ENCODE measurements around the gene RTP1.
"Not testable (repeated sequence)": the region's sequence is repeated elsewhere in the genome, so short reads cannot be mapped to it uniquely, and the experiment has no call there.

The RTP1 gene

DNA sequence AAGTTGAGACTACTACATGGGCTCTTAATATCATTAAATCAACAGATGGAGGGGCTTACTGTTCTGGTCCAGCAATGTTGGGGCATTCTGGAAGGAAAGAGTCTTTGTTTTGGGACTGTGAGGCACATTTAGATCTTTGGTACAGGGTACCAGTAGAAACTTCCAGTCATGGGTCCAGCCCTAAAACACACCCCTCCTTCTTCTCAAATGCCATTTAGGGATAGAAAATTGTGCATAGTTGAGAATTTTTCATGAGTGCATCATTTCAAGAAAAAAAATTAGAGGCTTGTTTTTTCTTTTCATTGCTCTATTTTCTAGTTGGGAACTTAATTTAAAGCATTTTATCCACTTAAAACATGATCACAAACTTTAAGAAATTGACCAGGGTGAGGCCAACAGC is 4.1 kb upstream of the RTP1 start:
- CTCF ChIA-PET: no interaction called here
- POLR2A ChIA-PET: no interaction called here
- no peak for TF ChIP-seq FOXA1 (IDR thresholded peaks at IDR 0.05)
- TF ChIP-seq, protein P1, sequence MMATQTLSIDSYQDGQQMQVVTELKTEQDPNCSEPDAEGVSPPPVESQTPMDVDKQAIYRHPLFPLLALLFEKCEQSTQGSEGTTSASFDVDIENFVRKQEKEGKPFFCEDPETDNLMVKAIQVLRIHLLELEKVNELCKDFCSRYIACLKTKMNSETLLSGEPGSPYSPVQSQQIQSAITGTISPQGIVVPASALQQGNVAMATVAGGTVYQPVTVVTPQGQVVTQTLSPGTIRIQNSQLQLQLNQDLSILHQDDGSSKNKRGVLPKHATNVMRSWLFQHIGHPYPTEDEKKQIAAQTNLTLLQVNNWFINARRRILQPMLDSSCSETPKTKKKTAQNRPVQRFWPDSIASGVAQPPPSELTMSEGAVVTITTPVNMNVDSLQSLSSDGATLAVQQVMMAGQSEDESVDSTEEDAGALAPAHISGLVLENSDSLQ (IDR thresholded peaks at IDR 0.05): no peak
- TF ChIP-seq FOXK2 (IDR thresholded peaks at IDR 0.05): no peak
- TF ChIP-seq HDGF (IDR thresholded peaks at IDR 0.05; ENCODE audit: borderline replicate concordance): no peak
- no peak for TF ChIP-seq ELF4 (IDR thresholded peaks at IDR 0.05)
- TF ChIP-seq SUZ12 (IDR thresholded peaks at IDR 0.05): no peak
- no peak for DNase-seq (ENCODE audit: extremely low spot score)

DNA sequence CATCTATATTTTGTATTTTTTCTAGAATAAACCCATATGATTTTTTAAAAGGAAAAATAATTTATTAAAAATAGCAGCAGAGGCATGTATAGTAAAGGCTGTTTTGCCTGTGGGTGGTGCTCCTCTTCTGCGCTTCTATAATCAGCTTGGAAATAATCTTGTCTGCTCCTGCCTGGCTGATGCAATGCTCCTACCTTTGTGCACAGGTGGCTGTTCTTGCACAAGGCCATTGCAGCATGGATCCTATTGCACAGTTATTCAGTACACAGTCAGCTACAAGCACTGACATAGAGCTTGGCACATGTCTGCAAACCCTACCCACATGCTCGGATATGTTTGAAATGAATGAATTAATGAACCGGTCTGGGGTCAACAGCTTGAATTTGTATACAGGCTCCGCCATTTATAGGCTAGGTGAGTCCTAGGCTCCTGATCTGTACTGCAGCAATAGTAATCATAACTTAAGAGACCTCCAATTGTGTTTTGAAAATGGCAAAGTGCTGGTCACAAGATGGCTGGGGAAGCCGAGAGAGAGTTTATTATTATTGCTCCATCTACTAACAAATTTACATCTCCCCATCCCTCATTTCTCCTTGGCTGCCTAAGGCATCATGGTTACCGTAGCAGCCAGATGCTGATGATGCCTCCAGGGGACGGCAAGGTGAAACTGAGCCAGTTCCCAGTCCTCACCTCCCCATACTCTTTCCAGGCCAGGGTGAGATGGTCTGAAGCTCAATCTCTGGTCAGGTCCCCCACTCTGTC is 532 bp upstream of the RTP1 start:
- no peak for TF ChIP-seq ARNT (IDR thresholded peaks at IDR 0.05)
- no peak for TF ChIP-seq FOXK2 (IDR thresholded peaks at IDR 0.05)
- TF ChIP-seq LEF1 (IDR thresholded peaks at IDR 0.05; ENCODE audit: borderline replicate concordance): no peak
- no peak for TF ChIP-seq L3MBTL2 (conservative IDR thresholded peaks at IDR 0.05)
- TF ChIP-seq SP1 (IDR thresholded peaks at IDR 0.05): no peak
- no peak for TF ChIP-seq NFRKB (IDR thresholded peaks at IDR 0.05)
- no peak for TF ChIP-seq CTBP1 (IDR thresholded peaks at IDR 0.05; ENCODE audit: borderline replicate concordance)
- TF ChIP-seq ELF4 (IDR thresholded peaks at IDR 0.05): no peak
- no peak for TF ChIP-seq BHLHE40 (IDR thresholded peaks at IDR 0.05; ENCODE audit: borderline replicate concordance)
- TF ChIP-seq HDGF (IDR thresholded peaks at IDR 0.05; ENCODE audit: borderline replicate concordance): no peak
- POLR2A ChIA-PET: no interaction called here
- CTCF ChIA-PET: no interaction called here
- DNase-seq (ENCODE audit: extremely low spot score): no peak

- TF ChIP-seq SP1 (IDR thresholded peaks at IDR 0.05) (no peak), FOXK2 (IDR thresholded peaks at IDR 0.05) (no peak), TARDBP (IDR thresholded peaks at IDR 0.05) (no peak), FOXM1 (IDR thresholded peaks at IDR 0.05; ENCODE audit: borderline replicate concordance) (no peak), ARNT (IDR thresholded peaks at IDR 0.05) (no peak), L3MBTL2 (conservative IDR thresholded peaks at IDR 0.05) (no peak), HDGF (IDR thresholded peaks at IDR 0.05; ENCODE audit: borderline replicate concordance) (no peak), SUZ12 (IDR thresholded peaks at IDR 0.05) (no peak), BHLHE40 (IDR thresholded peaks at IDR 0.05; ENCODE audit: borderline replicate concordance) (no peak), LEF1 (IDR thresholded peaks at IDR 0.05; ENCODE audit: borderline replicate concordance) (no peak)
- ChIA-PET CTCF (no interaction called here), POLR2A (no interaction called here)
- no peak for DNase-seq (ENCODE audit: extremely low spot score)
Observed at GRCh38 chr3:187198490-187198889, 1.2 kb downstream of the RTP1 start.

- POLR2A ChIA-PET; CTCF ChIA-PET; DNase-seq (ENCODE audit: extremely low spot score): not testable (repeated sequence)
Observed at GRCh38 chr3:187199463-187200050, 2.3 kb downstream of the RTP1 start.

DNA sequence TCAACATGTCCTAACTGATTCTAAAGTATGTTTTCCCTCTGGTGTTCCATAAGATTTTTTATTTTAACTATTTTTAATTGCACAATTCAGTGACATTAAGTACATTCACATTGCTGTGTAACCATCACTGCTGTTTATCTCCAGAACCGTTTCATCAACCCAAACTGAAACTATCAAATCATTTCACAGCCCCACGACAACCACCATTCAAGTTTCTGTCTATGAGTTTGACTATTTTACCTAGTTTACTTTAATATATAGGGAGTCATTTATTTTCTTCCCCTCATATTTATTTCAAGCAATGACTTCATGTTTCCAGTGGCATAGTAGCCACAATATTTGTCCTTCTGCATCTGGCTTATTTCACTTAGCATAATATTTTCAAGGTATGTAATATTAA is 8.4 kb downstream of the RTP1 start:
- TF ChIP-seq, protein P1 (IDR thresholded peaks at IDR 0.05): no peak
- no peak for TF ChIP-seq ZNF384 (IDR thresholded peaks at IDR 0.05)
- no peak for TF ChIP-seq L3MBTL2 (conservative IDR thresholded peaks at IDR 0.05)
- no peak for TF ChIP-seq ARNT (IDR thresholded peaks at IDR 0.05)
- TF ChIP-seq FOXM1 (IDR thresholded peaks at IDR 0.05; ENCODE audit: borderline replicate concordance): no peak
- no peak for TF ChIP-seq TARDBP (IDR thresholded peaks at IDR 0.05)
- no peak for TF ChIP-seq SUZ12 (IDR thresholded peaks at IDR 0.05)
- no peak for TF ChIP-seq HDGF (IDR thresholded peaks at IDR 0.05; ENCODE audit: borderline replicate concordance)
- DNase-seq (ENCODE audit: extremely low spot score): no peak
- POLR2A ChIA-PET: no interaction called here
- CTCF ChIA-PET: no interaction called here

DNA sequence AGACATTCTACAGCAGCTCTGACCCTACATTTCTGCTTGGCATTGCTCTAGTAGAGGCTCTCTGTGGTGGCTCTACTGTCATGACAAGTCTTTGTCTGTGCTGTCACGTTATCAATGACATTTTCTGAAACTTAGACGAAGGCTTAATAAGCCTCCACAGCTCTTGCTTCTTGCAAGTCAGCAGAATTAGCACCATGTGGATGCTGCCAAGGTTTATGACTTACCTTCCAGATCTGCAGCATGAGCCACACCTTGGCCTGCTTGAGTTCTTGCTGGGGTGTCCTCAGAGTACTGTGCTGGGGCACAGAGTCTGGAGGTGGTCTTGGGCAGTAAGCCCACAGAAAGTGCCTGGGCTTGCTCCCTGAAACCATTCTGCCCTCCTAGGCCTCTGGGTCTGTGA is 9.8 kb downstream of the RTP1 start:
- no peak for TF ChIP-seq FOXM1 (IDR thresholded peaks at IDR 0.05; ENCODE audit: borderline replicate concordance)
- TF ChIP-seq SUZ12 (IDR thresholded peaks at IDR 0.05): no peak
- TF ChIP-seq FOXK2 (IDR thresholded peaks at IDR 0.05): no peak
- TF ChIP-seq CTBP1 (IDR thresholded peaks at IDR 0.05; ENCODE audit: borderline replicate concordance): no peak
- TF ChIP-seq, protein P1 (IDR thresholded peaks at IDR 0.05): no peak
- POLR2A ChIA-PET: no interaction called here
- DNase-seq (ENCODE audit: extremely low spot score): no peak
- CTCF ChIA-PET: no interaction called here

- DNase-seq (ENCODE audit: extremely low spot score): no peak
- ChIA-PET POLR2A (no interaction called here), CTCF (interaction anchor here (1.6 kb wide), 1 partner anchor 68 kb away, joined by 3 read pairs; the partner anchor contains the start of gene RPL39L)
- TF ChIP-seq FOXM1 (IDR thresholded peaks at IDR 0.05; ENCODE audit: borderline replicate concordance) (no peak), SP1 (IDR thresholded peaks at IDR 0.05) (no peak), ELF4 (IDR thresholded peaks at IDR 0.05) (no peak), CTBP1 (IDR thresholded peaks at IDR 0.05; ENCODE audit: borderline replicate concordance) (no peak), LEF1 (IDR thresholded peaks at IDR 0.05; ENCODE audit: borderline replicate concordance) (no peak), FOXK2 (IDR thresholded peaks at IDR 0.05) (no peak), SUZ12 (IDR thresholded peaks at IDR 0.05) (no peak), HDGF (IDR thresholded peaks at IDR 0.05; ENCODE audit: borderline replicate concordance) (no peak), L3MBTL2 (conservative IDR thresholded peaks at IDR 0.05) (no peak), ARNT (IDR thresholded peaks at IDR 0.05) (no peak)
- TF ChIP-seq, protein P1 (IDR thresholded peaks at IDR 0.05): no peak
Observed at GRCh38 chr3:187207624-187208023, 10.3 kb downstream of the RTP1 start.

Measured in HEK293T (cell line).